SK-N-SH treated with all-trans-retinoic acid at 6 μM for 48 hours (cell line): ENCODE measurements around the gene RASAL2.

Experiments
- ATAC-seq: fragments of 200-7000 bp; cut with Tn5 transposase; 3 replicates; pipeline ENCODE4 v1.9.1; 2020; ENCODE audit warnings: mild to moderate bottlenecking, moderate library complexity
- ARNTL ChIP-seq: fragments of 450-650 bp; formaldehyde crosslinking; IDR thresholded peaks from 2 replicates; pipeline ENCODE4 v1.5.0; 2020; ENCODE audit warnings: low read depth, mild to moderate bottlenecking, moderate library complexity, borderline replicate concordance
- CREB5 ChIP-seq: fragments of 250-450 bp; sonication (Bioruptor Pico); IDR thresholded peaks from 2 replicates; pipeline ENCODE4 v1.5.1; 2020; ENCODE audit warnings: low read depth, mild to moderate bottlenecking, moderate library complexity
- CSDC2 ChIP-seq: fragments of 250-450 bp; sonication (Bioruptor Pico); IDR thresholded peaks from 2 replicates; pipeline ENCODE4 v1.5.0; 2020; ENCODE audit warnings: mild to moderate bottlenecking, moderate library complexity
- CSRNP3 ChIP-seq: fragments of 250-450 bp; sonication (Bioruptor Pico); IDR thresholded peaks from 2 replicates; pipeline ENCODE4 v1.5.1; 2021; ENCODE audit warnings: mild to moderate bottlenecking, moderate library complexity
- ESRRG ChIP-seq: fragments of 250-450 bp; sonication (Bioruptor Pico); IDR thresholded peaks from 2 replicates; pipeline ENCODE4 v1.6.1; 2021; ENCODE audit warnings: mild to moderate bottlenecking
- GLIS3 ChIP-seq: fragments of 250-450 bp; sonication (Bioruptor Pico); IDR thresholded peaks from 2 replicates; pipeline ENCODE4 v1.5.0; 2020; ENCODE audit warnings: mild to moderate bottlenecking, moderate library complexity
- ISL1 ChIP-seq: fragments of 250-450 bp; sonication (Bioruptor Pico); IDR thresholded peaks from 2 replicates; pipeline ENCODE4 v2.1.2; 2022; ENCODE audit warnings: mild to moderate bottlenecking, moderate library complexity
- OSR1 ChIP-seq: fragments of 250-450 bp; sonication (Bioruptor Pico); IDR thresholded peaks from 2 replicates; pipeline ENCODE4 v1.8.0; 2022; ENCODE audit warnings: moderate library complexity, mild to moderate bottlenecking, inconsistent platforms
- PATZ1 ChIP-seq: fragments of 250-450 bp; sonication (Bioruptor Pico); IDR thresholded peaks from 2 replicates; pipeline ENCODE4 v1.8.0; 2020; ENCODE audit warnings: mild to moderate bottlenecking, moderate library complexity, borderline replicate concordance
- RARB ChIP-seq: fragments of 250-450 bp; sonication (Bioruptor Pico); IDR thresholded peaks from 2 replicates; pipeline ENCODE4 v1.8.0; 2021; ENCODE audit warnings: mild to moderate bottlenecking, moderate library complexity
- SNAI2 ChIP-seq: fragments of 250-450 bp; sonication (Bioruptor Pico); IDR thresholded peaks from 2 replicates; pipeline ENCODE4 v1.5.0; 2020; ENCODE audit warnings: mild to moderate bottlenecking, moderate library complexity
- TCF4 ChIP-seq: fragments of 250-450 bp; sonication (Bioruptor Pico); IDR thresholded peaks from 2 replicates; pipeline ENCODE4 v1.8.0; 2021; ENCODE audit warnings: mild to moderate bottlenecking, moderate library complexity, borderline replicate concordance
- TOX ChIP-seq: fragments of 250-450 bp; sonication (Bioruptor Pico); IDR thresholded peaks from 2 replicates; pipeline ENCODE4 v1.8.0; 2021; ENCODE audit warnings: mild to moderate bottlenecking, moderate library complexity, borderline replicate concordance
- TSHZ2 ChIP-seq: fragments of 250-450 bp; sonication (Bioruptor Pico); IDR thresholded peaks from 2 replicates; pipeline ENCODE4 v1.5.0; 2020; ENCODE audit warnings: mild to moderate bottlenecking, moderate library complexity
- ZC3H10 ChIP-seq: fragments of 250-450 bp; sonication (Bioruptor Pico); IDR thresholded peaks from 2 replicates; pipeline ENCODE4 v1.5.1; 2021; ENCODE audit warnings: mild to moderate bottlenecking, moderate library complexity
- ZFP3 ChIP-seq: fragments of 250-450 bp; sonication (Bioruptor Pico); IDR thresholded peaks from 2 replicates; pipeline ENCODE4 v1.5.0; 2020; ENCODE audit warnings: mild to moderate bottlenecking, moderate library complexity
- ZFP30 ChIP-seq: fragments of 450-650 bp; formaldehyde crosslinking; IDR thresholded peaks from 2 replicates; pipeline ENCODE4 v1.5.0; 2022; ENCODE audit warnings: mild to moderate bottlenecking, moderate library complexity
- ZNF565 ChIP-seq: fragments of 450-650 bp; formaldehyde crosslinking; conservative IDR thresholded peaks from 2 replicates; pipeline ENCODE4 v1.5.0; 2020; ENCODE audit warnings: low read depth, mild to moderate bottlenecking, moderate library complexity
- ZNF70 ChIP-seq: fragments of 450-650 bp; formaldehyde crosslinking; IDR thresholded peaks from 2 replicates; pipeline ENCODE4 v1.5.0; 2020; ENCODE audit warnings: mild to moderate bottlenecking, moderate library complexity
- TF ChIP-seq, protein P1 (sequence below): fragments of 250-450 bp; sonication (Bioruptor Pico); IDR thresholded peaks from 2 replicates; pipeline ENCODE4 v1.8.0; 2021; ENCODE audit warnings: low read depth, mild to moderate bottlenecking, moderate library complexity, borderline replicate concordance

The RASAL2 gene

GRCh38 chr1:178048426-178048825 lies 45.5 kb upstream of the RASAL2 start (continued):
- TF ChIP-seq CSRNP3 (no peak), TCF4 (CRISPR knock-in tag) (no peak), ARNTL (no peak), PATZ1 (CRISPR knock-in tag) (no peak)

GRCh38 chr1:178048883-178049282 lies 45.0 kb upstream of the RASAL2 start:
- ATAC-seq, result no peak

More at GRCh38 chr1:178048883-178049282, 45.0 kb upstream of the RASAL2 start:
- TF ChIP-seq GLIS3, result no peak
- TF ChIP-seq, protein P1, sequence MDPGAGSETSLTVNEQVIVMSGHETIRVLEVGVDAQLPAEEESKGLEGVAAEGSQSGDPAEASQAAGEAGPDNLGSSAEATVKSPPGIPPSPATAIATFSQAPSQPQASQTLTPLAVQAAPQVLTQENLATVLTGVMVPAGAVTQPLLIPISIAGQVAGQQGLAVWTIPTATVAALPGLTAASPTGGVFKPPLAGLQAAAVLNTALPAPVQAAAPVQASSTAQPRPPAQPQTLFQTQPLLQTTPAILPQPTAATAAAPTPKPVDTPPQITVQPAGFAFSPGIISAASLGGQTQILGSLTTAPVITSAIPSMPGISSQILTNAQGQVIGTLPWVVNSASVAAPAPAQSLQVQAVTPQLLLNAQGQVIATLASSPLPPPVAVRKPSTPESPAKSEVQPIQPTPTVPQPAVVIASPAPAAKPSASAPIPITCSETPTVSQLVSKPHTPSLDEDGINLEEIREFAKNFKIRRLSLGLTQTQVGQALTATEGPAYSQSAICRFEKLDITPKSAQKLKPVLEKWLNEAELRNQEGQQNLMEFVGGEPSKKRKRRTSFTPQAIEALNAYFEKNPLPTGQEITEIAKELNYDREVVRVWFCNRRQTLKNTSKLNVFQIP (CRISPR knock-in tag), result no peak
- TF ChIP-seq TSHZ2, result no peak
- TF ChIP-seq ESRRG (CRISPR knock-in tag), result no peak
- no peak for TF ChIP-seq ISL1 (CRISPR knock-in tag)
- TF ChIP-seq TCF4 (CRISPR knock-in tag), result no peak
- TF ChIP-seq ARNTL, result no peak
- TF ChIP-seq ZC3H10 (CRISPR knock-in tag), result no peak
- TF ChIP-seq ZNF70 (CRISPR knock-in tag), result no peak
- TF ChIP-seq ZNF565 (CRISPR knock-in tag), result no peak
- TF ChIP-seq CREB5, result no peak
- no peak for TF ChIP-seq OSR1 (CRISPR knock-in tag)
- TF ChIP-seq ZFP3, result no peak
- no peak for TF ChIP-seq CSRNP3
- TF ChIP-seq SNAI2 (CRISPR knock-in tag), result no peak
- no peak for TF ChIP-seq CSDC2 (CRISPR knock-in tag)
- TF ChIP-seq PATZ1 (CRISPR knock-in tag), result no peak
- TF ChIP-seq TOX, result no peak
- TF ChIP-seq RARB (CRISPR knock-in tag), result no peak
- TF ChIP-seq ZFP30, result no peak
